Measurements from ENCODE around the gene NLRP9. TPM values are rescaled to one million over a fixed set of nuclear protein-coding genes. Genes with fewer than 3 reads are reported as not detected.
"Not testable (repeated sequence)": the region's sequence is repeated elsewhere in the genome, so short reads cannot be mapped to it uniquely, and the experiment has no call there.

Gene NLRP9
- total RNA-seq (not detected in 2 replicates), polyA plus RNA-seq (not detected in 2 replicates)

DNA sequence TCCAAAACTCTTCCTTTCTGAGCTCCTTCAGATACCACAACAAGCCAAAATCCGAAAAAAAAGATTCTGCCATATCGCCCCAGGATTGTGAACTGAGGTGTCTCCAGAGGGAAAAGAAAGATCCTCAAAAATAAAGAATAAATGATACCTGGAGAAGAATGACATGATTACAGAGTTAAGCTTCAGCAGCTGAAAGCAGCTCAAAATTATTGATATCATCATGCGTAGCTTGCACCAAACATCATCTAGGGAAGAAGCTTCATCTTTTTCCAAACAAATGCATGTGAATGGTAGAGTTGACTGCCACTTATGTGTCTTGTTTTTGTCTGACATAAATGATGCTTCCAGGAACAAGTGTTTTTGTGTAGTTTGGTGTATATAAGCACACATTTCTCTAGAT is at the start of gene NLRP9:
Gene NLRP9 (minus strand): TSS at position 101 of the 400 bp plus-strand sequence. CDS start 28 bp downstream, at position 73.
- Histone ChIP-seq H3K27ac (no peak within 1 kb of the TSS), H3K4me1 (ENCODE audit: insufficient read depth) (no peaks in the 10 kb centered on the region), H3K27me3 (no peaks in the 10 kb centered on the region), H3K9me2 (replicated peaks; ENCODE audit: insufficient read depth) (no peaks in the 10 kb centered on the region), H3K79me2 (no peaks in the 10 kb centered on the region), H2AFZ (no peak within 1 kb of the TSS), H3K4me2 (no peak within 1 kb of the TSS), H3K36me3 (replicated peaks; ENCODE audit: insufficient read depth, low read depth) (no peaks in the 10 kb centered on the region), H3K4me3 (no peak within 1 kb of the TSS), H4K20me1 (ENCODE audit: insufficient read depth, poor library complexity, severe bottlenecking) (no peaks in the 10 kb centered on the region), H3K9me3 (ENCODE audit: low read depth) (no peaks in the 10 kb centered on the region)
- 74% methylated on average over 3 of the region's 3 CpGs for WGBS (ENCODE audit: low lambda C conversion rate, missing lambda C conversion rate)
- DNase-seq (ENCODE audit: low spot score), result no peak
- TF ChIP-seq, protein P1, sequence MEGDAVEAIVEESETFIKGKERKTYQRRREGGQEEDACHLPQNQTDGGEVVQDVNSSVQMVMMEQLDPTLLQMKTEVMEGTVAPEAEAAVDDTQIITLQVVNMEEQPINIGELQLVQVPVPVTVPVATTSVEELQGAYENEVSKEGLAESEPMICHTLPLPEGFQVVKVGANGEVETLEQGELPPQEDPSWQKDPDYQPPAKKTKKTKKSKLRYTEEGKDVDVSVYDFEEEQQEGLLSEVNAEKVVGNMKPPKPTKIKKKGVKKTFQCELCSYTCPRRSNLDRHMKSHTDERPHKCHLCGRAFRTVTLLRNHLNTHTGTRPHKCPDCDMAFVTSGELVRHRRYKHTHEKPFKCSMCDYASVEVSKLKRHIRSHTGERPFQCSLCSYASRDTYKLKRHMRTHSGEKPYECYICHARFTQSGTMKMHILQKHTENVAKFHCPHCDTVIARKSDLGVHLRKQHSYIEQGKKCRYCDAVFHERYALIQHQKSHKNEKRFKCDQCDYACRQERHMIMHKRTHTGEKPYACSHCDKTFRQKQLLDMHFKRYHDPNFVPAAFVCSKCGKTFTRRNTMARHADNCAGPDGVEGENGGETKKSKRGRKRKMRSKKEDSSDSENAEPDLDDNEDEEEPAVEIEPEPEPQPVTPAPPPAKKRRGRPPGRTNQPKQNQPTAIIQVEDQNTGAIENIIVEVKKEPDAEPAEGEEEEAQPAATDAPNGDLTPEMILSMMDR (IDR thresholded peaks at IDR 0.05; ENCODE audit: poor library complexity), result no peak
- TF ChIP-seq EZH2phosphoT487 (IDR thresholded peaks at IDR 0.05; ENCODE audit: low read depth, severe bottlenecking, unreplicated experiment) (no peak), EZH2 (IDR thresholded peaks at IDR 0.05; ENCODE audit: borderline replicate concordance) (no peak)

DNA sequence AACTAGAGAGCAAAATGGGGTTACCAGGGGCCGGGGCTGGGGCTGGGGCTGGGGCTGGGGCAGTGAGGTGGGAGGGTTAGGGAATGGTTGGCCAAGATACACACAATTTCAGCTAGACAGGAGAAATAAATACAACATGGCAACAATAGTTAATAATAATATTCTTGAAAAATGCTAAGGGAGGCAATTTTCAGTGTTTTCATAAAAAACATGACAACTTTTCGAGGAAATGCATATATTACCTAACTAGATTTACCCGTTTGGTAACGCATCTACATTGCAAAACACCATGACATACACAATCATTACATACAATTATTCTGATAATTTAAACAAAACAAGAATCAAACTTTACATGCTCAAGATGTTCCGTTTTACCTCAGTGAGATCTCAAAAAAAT is 42.9 kb upstream of the NLRP9 start:
- no peak overlapping the region for H3K4me3 ChIP-seq
- no peaks in the 10 kb centered on the region for H3K9me3 ChIP-seq (ENCODE audit: low read depth)
- no peak overlapping the region for H3K4me2 ChIP-seq
- H3K36me3 ChIP-seq (replicated peaks; ENCODE audit: insufficient read depth, low read depth), result no peaks in the 10 kb centered on the region
- DNase-seq (ENCODE audit: low spot score), result no peak
- H3K4me1 ChIP-seq (ENCODE audit: insufficient read depth), result no peaks in the 10 kb centered on the region
- no peaks in the 10 kb centered on the region for H3K27me3 ChIP-seq
- no peak overlapping the region for H3K27ac ChIP-seq
- no peaks in the 10 kb centered on the region for H3K9me2 ChIP-seq (replicated peaks; ENCODE audit: insufficient read depth)
- TF ChIP-seq EZH2 (IDR thresholded peaks at IDR 0.05; ENCODE audit: borderline replicate concordance) (no peak), EZH2phosphoT487 (IDR thresholded peaks at IDR 0.05; ENCODE audit: low read depth, severe bottlenecking, unreplicated experiment) (no peak)
- TF ChIP-seq, protein P1 (IDR thresholded peaks at IDR 0.05; ENCODE audit: poor library complexity), result no peak
- no peaks in the 10 kb centered on the region for H4K20me1 ChIP-seq (ENCODE audit: insufficient read depth, poor library complexity, severe bottlenecking)
- H2AFZ ChIP-seq, result no peak overlapping the region
- WGBS (ENCODE audit: low lambda C conversion rate, missing lambda C conversion rate), result 63% methylated on average over 5 of the region's 5 CpGs
- H3K79me2 ChIP-seq, result no peaks in the 10 kb centered on the region

DNA sequence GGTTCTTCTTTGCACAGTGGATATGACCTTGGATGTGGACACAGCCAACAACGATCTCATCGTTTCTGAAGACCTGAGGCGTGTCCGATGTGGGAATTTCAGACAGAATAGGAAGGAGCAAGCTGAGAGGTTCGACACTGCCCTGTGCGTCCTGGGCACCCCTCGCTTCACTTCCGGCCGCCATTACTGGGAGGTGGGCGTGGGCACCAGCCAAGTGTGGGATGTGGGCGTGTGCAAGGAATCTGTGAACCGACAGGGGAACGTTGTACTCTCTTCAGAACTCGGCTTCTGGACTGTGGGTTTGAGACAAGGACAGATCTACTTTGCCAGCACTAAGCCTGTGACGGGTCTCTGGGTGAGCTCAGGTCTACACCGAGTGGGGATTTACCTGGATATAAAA is 40.1 kb upstream of the NLRP9 start:
- H4K20me1 ChIP-seq (ENCODE audit: insufficient read depth, poor library complexity, severe bottlenecking), result no peaks in the 10 kb centered on the region
- TF ChIP-seq EZH2 (IDR thresholded peaks at IDR 0.05; ENCODE audit: borderline replicate concordance) (no peak), EZH2phosphoT487 (IDR thresholded peaks at IDR 0.05; ENCODE audit: low read depth, severe bottlenecking, unreplicated experiment) (no peak)
- TF ChIP-seq, protein P1 (IDR thresholded peaks at IDR 0.05; ENCODE audit: poor library complexity), result no peak
- H3K79me2 ChIP-seq, result no peaks in the 10 kb centered on the region
- H2AFZ ChIP-seq, result no peak overlapping the region
- H3K27ac ChIP-seq, result no peak overlapping the region
- H3K4me2 ChIP-seq, result no peak overlapping the region
- no peaks in the 10 kb centered on the region for H3K27me3 ChIP-seq
- no peaks in the 10 kb centered on the region for H3K36me3 ChIP-seq (replicated peaks; ENCODE audit: insufficient read depth, low read depth)
- no peak for DNase-seq (ENCODE audit: low spot score)
- 73% methylated on average over 16 of the region's 16 CpGs for WGBS (ENCODE audit: low lambda C conversion rate, missing lambda C conversion rate)
- H3K4me1 ChIP-seq (ENCODE audit: insufficient read depth), result no peaks in the 10 kb centered on the region
- no peak overlapping the region for H3K4me3 ChIP-seq
- H3K9me3 ChIP-seq (ENCODE audit: low read depth), result no peaks in the 10 kb centered on the region
- no peaks in the 10 kb centered on the region for H3K9me2 ChIP-seq (replicated peaks; ENCODE audit: insufficient read depth)

DNA sequence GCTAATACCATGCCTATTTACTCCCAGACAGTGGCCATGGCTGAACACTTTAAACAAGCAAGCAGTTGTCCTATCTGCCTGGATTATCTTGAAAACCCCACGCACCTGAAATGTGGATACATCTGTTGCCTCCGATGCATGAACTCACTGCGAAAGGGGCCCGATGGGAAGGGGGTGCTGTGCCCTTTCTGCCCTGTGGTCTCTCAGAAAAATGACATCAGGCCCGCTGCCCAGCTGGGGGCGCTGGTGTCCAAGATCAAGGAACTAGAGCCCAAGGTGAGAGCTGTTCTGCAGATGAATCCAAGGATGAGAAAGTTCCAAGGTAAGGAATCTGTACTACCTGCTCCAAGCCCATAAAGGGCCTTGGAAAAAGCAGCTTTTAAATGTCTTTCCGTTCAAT is 39.3 kb upstream of the NLRP9 start:
- no peak overlapping the region for H3K27ac ChIP-seq
- H4K20me1 ChIP-seq (ENCODE audit: insufficient read depth, poor library complexity, severe bottlenecking), result no peaks in the 10 kb centered on the region
- H3K4me2 ChIP-seq, result no peak overlapping the region
- no peaks in the 10 kb centered on the region for H3K9me2 ChIP-seq (replicated peaks; ENCODE audit: insufficient read depth)
- no peaks in the 10 kb centered on the region for H3K27me3 ChIP-seq
- no peak overlapping the region for H3K4me3 ChIP-seq
- no peak for DNase-seq (ENCODE audit: low spot score)
- H3K79me2 ChIP-seq, result no peaks in the 10 kb centered on the region
- TF ChIP-seq, protein P1 (IDR thresholded peaks at IDR 0.05; ENCODE audit: poor library complexity), result no peak
- TF ChIP-seq EZH2phosphoT487 (IDR thresholded peaks at IDR 0.05; ENCODE audit: low read depth, severe bottlenecking, unreplicated experiment) (no peak), EZH2 (IDR thresholded peaks at IDR 0.05; ENCODE audit: borderline replicate concordance) (no peak)
- H3K9me3 ChIP-seq (ENCODE audit: low read depth), result no peaks in the 10 kb centered on the region
- H2AFZ ChIP-seq, result no peak overlapping the region
- 59% methylated on average over 7 of the region's 7 CpGs for WGBS (ENCODE audit: low lambda C conversion rate, missing lambda C conversion rate)
- H3K4me1 ChIP-seq (ENCODE audit: insufficient read depth), result no peaks in the 10 kb centered on the region
- H3K36me3 ChIP-seq (replicated peaks; ENCODE audit: insufficient read depth, low read depth), result no peaks in the 10 kb centered on the region

DNA sequence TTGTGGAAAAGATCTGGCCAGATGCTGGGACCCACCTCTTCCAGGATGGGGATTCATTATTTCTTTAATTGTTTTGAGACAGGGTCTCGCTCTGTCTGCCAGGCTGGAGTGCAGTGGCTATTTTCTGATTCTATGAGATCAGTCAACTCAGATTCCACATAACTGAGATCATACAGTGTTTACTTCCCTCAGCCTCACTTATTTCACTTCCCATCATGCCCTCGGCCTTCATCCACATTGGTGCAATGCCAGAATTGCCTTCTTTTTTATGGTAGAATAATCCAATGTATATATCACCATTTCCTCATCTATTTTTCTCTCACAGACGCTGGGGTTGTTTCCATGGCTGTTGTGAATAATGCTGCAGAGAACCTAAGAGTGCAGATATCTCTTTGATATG is 31.4 kb upstream of the NLRP9 start:
- H3K36me3 ChIP-seq (replicated peaks; ENCODE audit: insufficient read depth, low read depth); DNase-seq (ENCODE audit: low spot score); H3K9me3 ChIP-seq (ENCODE audit: low read depth); H3K79me2 ChIP-seq; H3K9me2 ChIP-seq (replicated peaks; ENCODE audit: insufficient read depth); H2AFZ ChIP-seq; H3K4me2 ChIP-seq; H3K4me1 ChIP-seq (ENCODE audit: insufficient read depth); H3K4me3 ChIP-seq; H4K20me1 ChIP-seq (ENCODE audit: insufficient read depth, poor library complexity, severe bottlenecking); H3K27me3 ChIP-seq; H3K27ac ChIP-seq: not testable (repeated sequence)
- 35% methylated on average over 3 of the region's 3 CpGs for WGBS (ENCODE audit: low lambda C conversion rate, missing lambda C conversion rate)
